GM19452 (cell line): ENCODE data around the gene SEC23IP.
A peak's percentile ranks its signal among the peaks of the same experiment; 100 is the strongest.
"Not testable (repeated sequence)": the region's sequence is repeated elsewhere in the genome, so short reads cannot be mapped to it uniquely, and the experiment has no call there.

Experiments
- ATAC-seq: cut with Tn5 transposase; IDR thresholded peaks from one replicate; pipeline ENCODE4 v1.9.1; 2021; ENCODE audit not compliant: unreplicated experiment

Gene SEC23IP

DNA sequence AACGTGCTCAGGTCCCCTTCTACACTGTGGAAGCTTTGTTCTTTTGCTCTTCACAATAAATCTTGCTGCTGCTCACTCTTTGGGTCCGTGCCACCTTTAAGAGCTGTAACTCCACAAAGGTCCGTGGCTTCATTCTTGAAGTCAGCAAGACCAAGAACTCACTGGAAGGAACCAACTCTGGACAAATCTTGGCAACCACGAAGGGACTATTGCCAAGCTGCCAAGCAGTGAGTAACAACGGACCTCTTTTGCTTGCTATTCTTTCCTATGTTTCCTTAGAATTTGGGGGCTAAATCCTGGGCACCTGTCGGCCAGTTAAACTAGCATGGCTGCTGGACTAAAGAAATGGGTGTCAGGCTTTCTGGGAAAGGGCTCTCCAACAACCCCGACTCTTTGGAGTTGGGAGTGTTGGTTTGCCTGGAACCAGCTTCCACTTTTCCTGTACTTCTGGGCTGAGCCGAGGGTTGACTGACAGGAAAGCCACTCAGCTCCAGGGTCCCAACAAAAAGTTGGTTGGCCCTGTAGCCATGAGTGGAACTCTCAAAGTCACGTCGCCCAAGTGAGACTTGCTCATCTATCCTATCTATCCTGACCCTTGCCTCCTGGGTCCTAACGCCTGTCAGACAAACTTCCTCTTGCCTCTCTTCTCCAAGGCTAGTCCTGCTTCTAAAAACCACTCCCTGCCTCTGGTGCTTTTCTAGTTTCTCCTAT is 8.5 kb upstream of the SEC23IP start:
- not testable (repeated sequence) for ATAC-seq

DNA sequence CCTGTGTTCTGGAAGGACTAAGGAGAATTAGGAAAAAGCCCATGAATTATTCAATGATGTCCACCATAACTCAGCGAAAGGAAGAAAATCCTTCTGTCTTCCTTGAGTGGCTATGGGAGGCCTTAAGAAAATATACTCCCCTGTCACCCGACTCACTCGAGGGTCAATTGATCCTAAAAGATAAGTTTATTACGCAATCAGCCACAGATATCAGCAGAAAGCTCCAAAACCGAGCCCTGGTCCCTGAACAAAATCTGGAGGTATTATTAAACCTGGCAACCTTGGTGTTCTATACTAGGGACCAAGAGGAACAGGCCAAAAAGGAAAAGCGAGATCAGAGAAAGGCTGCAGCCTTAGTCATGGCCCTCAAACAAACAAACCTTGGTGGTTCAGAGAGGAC is 6.5 kb upstream of the SEC23IP start:
- ATAC-seq: not testable (repeated sequence)

DNA sequence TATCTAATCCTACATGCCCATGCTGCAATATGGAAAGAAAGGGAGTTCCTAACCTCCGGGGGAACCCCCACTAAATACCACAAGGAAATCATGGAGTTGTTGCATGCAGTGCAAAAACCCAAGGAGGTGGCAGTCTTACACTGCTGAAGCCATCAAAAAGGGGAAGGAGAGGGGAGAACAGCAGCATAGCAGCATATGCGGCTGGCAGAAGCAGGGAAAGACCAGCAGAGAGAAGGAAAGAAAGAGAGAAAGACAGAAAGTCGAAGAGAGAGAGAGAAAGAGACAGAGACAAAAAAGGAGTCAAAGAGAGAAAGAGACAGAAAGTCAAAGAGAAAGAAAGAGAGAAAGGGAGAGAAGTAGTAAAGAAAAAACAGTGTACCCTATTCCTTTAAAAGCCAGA is 3.8 kb upstream of the SEC23IP start:
- ATAC-seq: not testable (repeated sequence)

DNA sequence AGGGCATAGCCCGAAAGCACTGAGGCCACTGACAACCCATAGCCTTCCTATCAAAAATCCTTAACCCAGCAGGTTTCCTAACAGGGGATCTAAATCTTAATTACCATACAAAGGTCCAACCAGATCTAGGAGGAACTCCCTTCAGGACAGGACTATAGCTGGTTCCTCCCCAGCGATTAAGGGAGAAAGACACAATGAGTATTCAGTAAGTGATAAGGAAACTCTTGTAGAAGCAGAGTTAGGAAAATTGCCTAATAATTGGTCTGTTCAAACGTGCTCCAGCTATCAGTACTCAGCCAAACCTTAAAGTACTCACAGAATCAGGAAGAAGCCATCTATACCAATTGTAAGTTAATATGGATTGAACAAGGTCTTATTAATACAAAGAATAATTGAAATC is 3.3 kb upstream of the SEC23IP start:
- ATAC-seq: not testable (repeated sequence)

DNA sequence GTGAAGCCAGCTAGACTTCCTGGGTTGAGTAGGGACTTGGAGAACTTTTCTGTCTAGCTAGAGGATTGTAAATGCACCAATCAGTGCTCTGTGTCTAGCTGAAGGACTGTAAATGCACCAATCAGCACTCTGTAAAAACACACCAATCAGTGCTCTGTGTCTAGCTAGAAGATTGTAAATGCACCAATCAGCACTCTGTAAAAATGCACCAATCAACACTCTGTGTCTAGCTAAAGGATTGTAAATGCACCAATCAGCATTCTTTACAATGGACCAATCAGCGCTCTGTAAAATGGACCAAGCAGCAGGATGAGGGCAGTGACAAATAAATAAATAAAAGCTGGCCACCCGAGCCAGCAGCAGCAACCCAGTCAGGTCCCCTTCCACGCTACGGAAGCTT is 2.2 kb upstream of the SEC23IP start:
- not testable (repeated sequence) for ATAC-seq

DNA sequence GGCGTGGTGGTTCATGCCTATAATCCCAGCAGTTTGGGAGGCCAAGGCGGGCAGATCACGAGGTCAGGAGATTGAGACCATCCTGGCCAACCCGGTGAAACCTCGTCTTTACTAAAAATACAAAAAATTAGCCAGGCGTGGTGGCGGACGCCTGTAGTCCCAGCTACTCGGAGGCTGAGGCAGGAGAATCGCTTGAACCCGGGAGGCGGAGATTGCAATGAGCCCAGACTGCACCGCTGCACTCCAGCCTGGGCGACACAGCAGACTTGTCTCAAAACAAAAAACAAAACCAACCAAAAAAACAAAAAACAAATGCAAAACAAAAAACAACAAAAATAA is 712 bp upstream of the SEC23IP start:
- ATAC-seq: not testable (repeated sequence)

DNA sequence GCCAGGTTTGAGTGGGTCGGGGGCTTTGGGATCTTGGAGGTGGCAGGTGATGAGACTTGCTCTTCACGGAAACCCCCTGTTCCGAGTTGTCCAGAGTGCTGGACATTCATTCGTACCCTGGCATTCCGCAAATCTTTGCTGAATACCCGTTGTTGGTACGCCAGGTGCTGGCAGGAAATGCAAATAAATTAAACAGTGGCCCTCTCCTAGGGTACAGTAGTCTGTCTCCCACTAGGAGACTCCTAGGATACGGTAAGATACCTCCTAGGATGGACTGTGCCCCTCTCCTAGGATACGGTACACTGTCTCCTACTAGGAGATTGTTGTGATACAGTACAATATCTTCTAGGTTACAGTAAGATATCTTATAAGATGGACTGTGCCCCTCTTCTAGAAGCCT is 544 bp downstream of the SEC23IP start:
- no peak for ATAC-seq

DNA sequence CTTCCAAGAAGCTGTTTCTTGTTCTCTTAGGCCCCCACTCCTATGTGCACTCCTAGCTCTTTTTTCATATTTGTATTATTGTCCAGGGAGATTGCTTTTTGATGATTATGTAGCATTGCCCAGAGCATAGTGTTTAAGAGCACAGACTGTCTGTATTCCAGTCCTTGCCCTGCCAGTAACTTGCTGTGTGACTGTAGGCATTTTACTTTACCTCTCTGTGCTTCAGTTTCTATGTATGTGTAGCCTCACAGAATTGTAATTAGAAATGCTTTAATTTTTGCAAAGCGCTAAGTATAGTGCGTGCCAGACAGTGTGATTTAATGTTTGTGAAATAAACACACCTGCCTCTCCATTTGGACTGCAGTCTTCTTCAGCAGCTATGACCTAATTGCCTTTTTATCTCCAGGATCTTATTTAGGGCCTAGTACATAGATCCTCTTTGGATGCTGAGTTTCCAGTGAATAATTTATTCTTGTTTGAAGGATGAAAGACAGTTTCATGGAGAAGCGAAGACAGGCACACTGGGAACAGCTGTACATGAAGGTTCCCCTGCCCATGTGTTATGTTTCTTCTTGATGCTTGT is 1.4 kb downstream of the SEC23IP start:
- no peak for ATAC-seq

DNA sequence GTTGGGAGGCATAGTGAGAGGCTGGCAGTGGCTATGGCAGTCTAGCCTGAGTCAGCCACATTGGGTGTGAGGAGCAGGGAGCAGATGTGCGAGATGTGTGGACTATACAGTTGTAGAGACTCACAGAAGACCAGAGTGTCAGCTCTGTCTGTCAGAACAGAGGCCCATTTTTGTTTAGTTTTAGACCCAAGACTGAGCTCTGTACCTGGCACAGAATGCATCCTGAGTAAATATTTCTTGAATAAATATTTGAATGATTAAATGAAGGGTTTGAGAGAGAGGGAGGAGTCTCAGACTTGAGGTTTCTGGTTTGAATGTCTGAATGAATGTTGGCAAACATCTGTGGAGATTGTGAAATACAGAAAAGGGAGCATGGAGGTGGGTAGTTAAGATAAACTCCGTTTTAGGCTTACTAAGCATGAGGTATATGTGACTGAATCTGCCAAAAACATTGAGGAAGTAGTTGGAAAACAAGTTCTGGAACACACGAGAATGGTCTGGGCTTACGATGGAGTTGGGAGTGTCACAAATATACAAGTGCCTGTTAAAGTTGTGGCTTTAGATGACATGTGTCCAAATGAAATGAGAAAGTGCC is 3.6 kb downstream of the SEC23IP start:
- no peak for ATAC-seq

DNA sequence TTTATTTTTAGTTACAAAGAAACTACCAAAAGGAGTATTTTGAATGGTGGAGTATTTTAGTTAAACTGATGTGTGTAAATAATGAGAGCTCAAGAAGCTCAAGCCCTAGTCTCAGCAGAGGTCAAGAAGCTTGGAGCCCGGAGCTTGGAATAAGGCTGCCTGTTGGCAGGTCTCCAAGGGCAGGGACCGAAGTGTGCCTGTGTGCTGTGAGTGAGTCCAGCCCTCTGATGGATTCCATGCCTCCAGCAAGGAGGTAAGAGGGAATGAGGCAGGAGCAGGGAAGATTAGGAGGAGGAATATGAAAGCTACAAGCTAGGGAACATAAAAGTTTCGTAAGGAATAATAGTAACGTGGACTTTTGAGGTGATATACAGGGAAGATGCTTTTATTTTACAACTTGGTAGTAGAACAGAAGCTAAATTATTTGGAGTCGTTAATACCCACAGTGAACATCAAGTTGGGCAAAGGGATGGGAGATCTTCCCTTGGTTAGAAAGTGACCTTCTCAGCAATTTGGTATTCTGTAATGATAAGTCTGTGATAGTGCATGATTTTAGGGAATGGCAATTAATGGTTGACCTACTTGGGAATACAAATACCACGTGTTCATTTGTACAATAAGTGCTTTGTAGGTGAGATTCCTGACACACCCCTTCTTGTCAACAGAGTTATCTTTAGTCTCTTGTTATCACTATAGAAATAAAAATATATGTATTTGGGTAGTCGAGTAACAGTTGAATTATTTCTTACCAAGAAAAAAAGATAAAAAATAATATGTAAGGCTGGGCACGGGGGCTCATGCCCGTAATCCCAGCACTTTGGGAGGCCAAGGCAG is 4.6 kb downstream of the SEC23IP start:
- no peak for ATAC-seq

DNA sequence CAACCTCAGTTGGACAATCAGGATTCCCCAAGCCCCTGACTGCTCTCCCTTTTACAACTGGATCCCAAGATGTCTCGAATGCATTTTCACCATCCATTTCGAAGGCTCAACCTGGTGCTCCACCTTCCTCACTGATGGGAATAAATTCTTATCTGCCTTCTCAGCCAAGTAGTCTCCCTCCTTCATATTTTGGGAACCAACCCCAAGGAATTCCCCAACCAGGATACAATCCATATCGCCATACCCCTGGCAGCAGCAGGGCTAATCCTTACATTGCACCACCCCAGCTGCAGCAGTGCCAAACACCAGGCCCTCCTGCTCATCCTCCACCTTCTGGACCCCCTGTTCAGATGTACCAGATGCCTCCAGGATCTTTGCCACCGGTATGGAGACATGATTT is 6.0 kb downstream of the SEC23IP start:
- ATAC-seq: no peak

DNA sequence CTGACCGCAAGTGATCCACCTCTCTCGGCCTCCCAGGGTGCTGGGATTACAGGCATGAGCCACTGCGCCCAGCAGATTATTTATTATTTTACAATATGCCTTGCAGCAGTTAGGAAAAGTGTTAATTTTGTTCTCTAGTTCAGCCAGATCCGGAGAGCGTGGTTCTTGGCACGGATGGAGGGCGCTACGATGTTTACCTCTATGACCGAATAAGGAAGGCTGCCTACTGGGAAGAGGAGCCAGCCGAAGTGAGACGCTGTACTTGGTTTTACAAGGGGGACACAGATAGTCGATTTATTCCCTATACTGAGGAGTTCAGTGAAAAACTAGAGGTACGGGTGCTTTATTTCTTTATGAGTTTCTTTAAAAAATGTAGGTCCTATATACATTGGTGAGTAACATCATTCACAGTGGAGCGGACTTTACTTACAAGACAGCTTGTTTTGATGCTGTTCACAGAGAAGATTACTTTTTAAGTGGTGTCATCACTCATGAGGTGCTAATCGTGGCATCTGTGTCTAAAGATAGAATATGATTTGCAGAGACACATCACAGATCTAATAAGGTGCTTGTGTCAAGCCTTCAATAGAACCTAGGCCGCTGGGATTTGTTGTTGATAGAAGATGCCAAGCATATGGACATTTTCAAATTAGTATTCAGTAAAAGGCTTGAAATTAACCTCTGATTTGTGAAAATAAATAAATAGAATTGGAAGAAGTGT is 11.6 kb downstream of the SEC23IP start:
- no peak for ATAC-seq

DNA sequence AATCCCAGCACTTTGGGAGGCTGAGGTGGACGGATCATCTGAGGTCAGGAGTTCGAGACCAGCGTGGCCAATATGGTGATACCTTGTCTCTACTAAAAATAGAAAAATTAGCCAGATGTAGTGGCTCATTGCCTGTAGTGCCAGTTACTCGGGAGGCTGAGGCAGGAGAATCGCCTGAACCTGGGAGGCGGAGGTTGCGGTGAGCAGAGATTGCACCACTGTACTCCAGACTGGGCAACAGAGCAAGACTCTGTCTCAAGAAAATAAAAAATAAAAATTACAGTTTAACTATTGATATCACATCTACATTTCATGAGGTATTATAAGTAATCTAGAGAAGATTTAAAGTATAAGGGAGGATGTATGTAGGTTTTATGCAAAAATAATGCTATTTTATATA is 15.2 kb downstream of the SEC23IP start:
- ATAC-seq: not testable (repeated sequence)

DNA sequence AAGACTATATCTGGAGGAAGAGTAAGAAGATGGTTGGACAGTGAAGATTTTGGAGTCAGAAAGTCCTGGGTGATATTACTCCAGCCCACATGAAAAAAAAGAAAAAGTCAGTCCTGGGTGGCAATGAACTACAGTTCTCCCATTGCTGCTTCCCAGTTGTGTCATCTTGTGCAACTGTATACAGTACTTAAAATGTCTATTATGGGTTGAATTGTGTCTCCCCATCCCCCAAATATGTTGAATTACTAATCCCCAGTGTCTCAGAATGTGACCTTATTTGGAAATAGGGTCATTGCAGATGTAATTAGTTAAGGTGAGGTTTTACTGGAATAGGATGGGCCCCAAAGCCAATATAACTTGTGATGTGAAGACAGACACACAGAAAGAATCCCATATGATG is 15.6 kb downstream of the SEC23IP start:
- no peak for ATAC-seq

DNA sequence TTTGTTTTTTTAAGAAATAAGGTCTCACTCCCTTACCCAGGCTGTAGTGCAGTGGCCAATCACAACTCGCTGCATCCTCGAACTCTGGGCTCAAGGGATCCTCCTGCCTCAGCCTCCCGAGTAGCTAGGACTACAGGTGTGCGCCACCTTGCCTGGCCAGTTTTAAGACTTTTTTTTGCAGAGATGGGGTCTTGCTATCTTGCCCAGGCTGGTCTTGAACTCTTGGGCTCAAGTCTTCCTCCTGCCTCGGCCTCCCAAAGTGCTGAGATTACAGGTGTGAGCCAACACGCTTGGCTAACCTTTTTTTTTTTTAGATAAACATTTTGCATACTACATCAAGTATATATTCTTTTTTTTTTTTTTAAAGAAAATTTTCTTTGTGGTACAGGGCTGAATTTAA is 18.2 kb downstream of the SEC23IP start:
- no peak for ATAC-seq

DNA sequence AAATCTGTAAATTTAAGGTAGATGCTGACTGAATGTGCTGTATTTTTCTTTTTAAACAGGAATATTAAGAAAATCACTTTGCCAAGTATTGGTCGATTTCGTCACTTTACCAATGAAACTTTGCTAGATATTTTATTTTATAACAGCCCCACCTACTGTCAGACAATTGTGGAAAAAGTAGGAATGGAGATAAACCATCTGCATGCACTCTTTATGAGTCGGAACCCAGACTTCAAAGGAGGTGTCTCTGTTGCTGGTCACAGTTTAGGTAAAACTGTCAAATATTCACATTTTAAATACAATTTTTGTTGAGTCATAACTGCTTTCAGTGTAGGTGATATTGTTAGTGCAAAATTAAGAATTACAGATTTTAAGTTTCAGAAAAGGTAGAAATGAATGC is 25.2 kb downstream of the SEC23IP start:
- no peak for ATAC-seq

DNA sequence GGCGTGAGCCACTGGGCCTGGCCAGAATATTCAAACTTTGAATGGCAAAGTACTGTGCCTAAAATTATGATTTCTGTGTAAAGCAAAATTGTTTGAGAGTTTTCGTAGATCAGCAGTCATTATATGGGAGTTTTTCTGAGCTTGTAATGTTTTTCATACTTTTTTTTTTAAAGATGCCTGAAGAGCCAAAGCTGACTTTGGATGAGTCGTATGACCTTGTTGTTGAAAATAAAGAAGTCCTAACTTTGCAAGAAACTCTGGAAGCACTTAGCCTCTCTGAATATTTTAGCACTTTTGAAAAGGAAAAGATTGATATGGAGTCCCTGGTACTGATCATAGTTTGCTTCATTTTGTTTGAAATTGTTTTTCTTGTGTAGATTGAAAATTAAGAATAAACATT is 26.7 kb downstream of the SEC23IP start:
- no peak for ATAC-seq

DNA sequence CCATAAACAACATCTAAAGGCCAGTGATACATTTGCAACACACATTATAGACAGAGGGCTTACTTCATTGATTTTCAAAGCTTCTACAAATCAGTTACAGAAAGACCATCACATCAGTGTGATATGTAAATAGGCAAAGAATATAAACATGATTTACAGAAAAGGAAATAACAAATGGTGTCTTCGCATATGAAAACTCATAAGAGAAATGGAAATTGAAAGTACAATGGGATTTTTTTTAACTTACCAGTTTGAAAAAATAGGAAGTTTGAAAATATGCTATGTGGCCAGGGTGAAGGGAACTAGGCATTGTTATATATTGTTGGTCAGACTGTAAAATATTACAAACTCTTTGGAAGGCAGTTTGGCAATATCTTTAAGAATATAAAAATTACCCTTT is 27.3 kb downstream of the SEC23IP start:
- peak; percentile 67 for ATAC-seq

DNA sequence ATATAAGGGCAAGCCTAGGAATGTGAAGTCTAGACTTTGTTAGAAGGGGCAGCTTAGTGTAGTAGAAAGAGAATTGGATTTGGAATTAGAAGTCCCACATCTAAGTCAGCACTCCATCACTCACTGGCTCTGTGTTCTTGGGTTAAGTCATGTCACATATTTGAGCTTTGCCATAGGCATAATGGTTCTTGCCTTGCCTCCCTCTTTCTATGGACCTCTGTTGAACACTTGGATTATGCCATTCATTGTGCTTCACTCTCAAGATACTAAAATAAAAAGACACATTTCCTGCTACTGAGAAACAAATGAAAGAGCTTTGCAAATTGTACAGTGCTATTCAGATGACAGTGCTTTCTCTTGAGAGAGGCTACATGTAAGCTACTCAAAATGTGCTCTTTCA is 35.9 kb downstream of the SEC23IP start:
- ATAC-seq: no peak

DNA sequence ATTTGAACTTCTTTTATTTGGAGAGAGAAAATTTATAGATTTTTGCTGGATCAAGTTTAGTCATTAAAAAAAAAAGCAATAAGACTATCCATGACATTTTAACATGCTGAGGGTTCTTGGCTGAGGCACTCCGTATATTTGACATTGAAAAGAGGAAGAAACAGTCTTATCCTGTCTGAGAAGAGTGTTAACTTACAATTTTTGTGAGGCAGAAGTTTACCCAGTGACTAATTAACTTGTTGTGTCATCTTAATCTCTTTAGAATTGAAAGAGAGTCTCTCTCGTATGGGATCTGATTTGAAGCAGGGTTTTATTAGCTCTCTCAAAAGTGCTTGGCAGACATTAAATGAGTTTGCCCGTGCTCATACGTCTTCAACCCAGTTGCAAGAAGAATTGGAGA is 39.3 kb downstream of the SEC23IP start:
- ATAC-seq: no peak

DNA sequence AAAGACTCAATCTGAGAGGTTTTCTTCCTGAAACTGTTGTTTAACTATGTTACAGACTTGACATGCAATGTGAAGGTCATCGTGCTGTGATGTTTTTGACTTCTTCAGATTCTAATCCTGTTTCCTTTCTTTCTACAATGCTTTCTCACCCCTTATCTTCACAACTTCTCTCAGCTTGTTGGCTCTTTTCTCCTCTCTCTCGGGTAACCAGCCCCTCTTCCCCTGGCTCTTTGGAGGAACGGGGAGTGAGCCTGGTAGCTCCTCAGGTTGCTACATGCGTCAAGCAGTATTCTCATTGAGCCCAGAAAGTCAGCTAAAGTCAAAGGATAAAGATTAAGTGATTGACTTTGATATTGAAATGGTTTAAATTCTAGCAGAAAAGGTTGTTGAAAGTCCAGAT is 40.1 kb downstream of the SEC23IP start:
- no peak for ATAC-seq
